ENCODE measurements around the gene GPR157.

Gene GPR157

DNA sequence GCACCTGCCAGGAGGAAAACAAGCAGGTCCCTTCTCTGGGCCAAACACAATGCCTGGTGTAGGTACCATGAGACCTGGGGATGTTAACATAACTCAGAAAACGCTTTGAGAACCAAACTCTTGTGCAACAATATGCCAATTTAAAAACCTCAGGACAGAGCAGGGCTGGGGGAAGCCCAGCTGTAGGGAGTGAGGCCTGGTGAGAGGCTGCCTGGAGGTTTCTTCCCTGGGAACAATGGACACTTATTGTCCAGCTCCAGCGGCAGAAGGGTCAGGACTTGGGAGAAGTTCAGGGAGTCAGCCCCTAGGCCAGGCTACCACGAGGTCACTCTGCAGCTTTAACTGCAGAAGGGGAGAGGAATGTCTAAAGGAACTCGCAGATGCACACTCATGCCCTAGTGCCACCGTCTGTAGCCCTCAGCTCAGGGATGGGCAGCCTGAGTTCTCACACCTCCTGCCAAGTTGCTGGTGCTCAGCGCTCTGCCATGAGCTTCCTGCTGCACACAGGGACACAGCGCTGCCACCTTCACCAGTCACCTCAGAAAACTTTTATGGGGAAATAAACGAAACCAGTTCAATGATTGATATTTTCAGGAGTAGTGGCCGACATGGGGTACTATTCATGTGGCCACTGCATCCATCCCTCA, 8.5 kb downstream of the GPR157 start:
- H4K20me1 ChIP-seq (ENCODE audit: insufficient read depth, low read length) = no peaks in the 10 kb centered on the region; the same call in 1 of the 2 replicates
- no peaks in the 10 kb centered on the region for H3K36me3 ChIP-seq (ENCODE audit: insufficient read depth, low read length)
- no peak overlapping the region for H3K27ac ChIP-seq (ENCODE audit: low read length)
- no peak overlapping the region for H3K4me2 ChIP-seq (ENCODE audit: insufficient read depth, low read length)
- ATAC-seq (ENCODE audit: insufficient read depth, low read depth) = no peak
- H3K9ac ChIP-seq (ENCODE audit: low read depth, low read length) = no peak overlapping the region
- TF ChIP-seq, protein P1, sequence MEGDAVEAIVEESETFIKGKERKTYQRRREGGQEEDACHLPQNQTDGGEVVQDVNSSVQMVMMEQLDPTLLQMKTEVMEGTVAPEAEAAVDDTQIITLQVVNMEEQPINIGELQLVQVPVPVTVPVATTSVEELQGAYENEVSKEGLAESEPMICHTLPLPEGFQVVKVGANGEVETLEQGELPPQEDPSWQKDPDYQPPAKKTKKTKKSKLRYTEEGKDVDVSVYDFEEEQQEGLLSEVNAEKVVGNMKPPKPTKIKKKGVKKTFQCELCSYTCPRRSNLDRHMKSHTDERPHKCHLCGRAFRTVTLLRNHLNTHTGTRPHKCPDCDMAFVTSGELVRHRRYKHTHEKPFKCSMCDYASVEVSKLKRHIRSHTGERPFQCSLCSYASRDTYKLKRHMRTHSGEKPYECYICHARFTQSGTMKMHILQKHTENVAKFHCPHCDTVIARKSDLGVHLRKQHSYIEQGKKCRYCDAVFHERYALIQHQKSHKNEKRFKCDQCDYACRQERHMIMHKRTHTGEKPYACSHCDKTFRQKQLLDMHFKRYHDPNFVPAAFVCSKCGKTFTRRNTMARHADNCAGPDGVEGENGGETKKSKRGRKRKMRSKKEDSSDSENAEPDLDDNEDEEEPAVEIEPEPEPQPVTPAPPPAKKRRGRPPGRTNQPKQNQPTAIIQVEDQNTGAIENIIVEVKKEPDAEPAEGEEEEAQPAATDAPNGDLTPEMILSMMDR (IDR thresholded peaks at IDR 0.05; ENCODE audit: borderline replicate concordance, extremely low read depth, low read length, poor library complexity, severe bottlenecking) = no peak
- TF ChIP-seq EZH2 (IDR thresholded peaks at IDR 0.05; ENCODE audit: borderline replicate concordance, low read depth, low read length, severe bottlenecking) = no peak
- H3K79me2 ChIP-seq (ENCODE audit: insufficient read depth, low read length) = no peaks in the 10 kb centered on the region
- H3K4me3 ChIP-seq (ENCODE audit: low read depth in 1 of 2, low read length in 2 of 2) = no peak overlapping the region
- H2AFZ ChIP-seq (ENCODE audit: low read depth, low read length) = no peak overlapping the region
- no peaks in the 10 kb centered on the region for H3K9me3 ChIP-seq (ENCODE audit: insufficient read depth, low read length, severe bottlenecking)
- H3K27me3 ChIP-seq (ENCODE audit: insufficient read depth, low read length, poor library complexity) = no peaks in the 10 kb centered on the region
- H3K4me1 ChIP-seq (ENCODE audit: insufficient read depth, low read length) = peaks cover 19% of the 10 kb centered on the region
- no peak for DNase-seq

DNA sequence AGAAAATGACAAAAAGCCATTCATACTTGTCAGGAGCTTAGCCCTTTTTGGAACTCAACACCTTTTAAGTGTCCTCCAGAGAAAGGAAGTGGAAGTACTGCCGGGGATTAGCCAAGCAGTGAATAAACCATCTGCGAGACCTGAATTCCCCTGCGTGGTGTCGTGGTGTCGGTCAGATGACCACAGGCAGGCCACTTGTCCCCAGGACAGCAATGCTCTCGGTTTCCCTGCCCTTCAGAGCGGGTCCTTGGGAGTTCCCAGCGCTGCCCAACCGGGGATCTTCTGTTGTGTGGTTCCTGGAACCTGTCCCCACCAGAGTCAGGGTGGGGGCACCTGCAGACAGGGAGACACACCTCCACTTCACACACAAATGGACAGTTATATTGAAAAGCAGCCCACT, 9.2 kb downstream of the GPR157 start:
- no peak for DNase-seq
- no peaks in the 10 kb centered on the region for H3K36me3 ChIP-seq (ENCODE audit: insufficient read depth, low read length)
- TF ChIP-seq, protein P1 (IDR thresholded peaks at IDR 0.05; ENCODE audit: borderline replicate concordance, extremely low read depth, low read length, poor library complexity, severe bottlenecking) = no peak
- no peak for TF ChIP-seq EZH2 (IDR thresholded peaks at IDR 0.05; ENCODE audit: borderline replicate concordance, low read depth, low read length, severe bottlenecking)
- no peaks in the 10 kb centered on the region for H3K9me3 ChIP-seq (ENCODE audit: insufficient read depth, low read length, severe bottlenecking)
- no peaks in the 10 kb centered on the region; the same call in 1 of the 2 replicates for H4K20me1 ChIP-seq (ENCODE audit: insufficient read depth, low read length)
- no peak overlapping the region for H3K27ac ChIP-seq (ENCODE audit: low read length)
- no peak overlapping the region for H3K9ac ChIP-seq (ENCODE audit: low read depth, low read length)
- no peaks in the 10 kb centered on the region for H3K79me2 ChIP-seq (ENCODE audit: insufficient read depth, low read length)
- ATAC-seq (ENCODE audit: insufficient read depth, low read depth) = no peak
- peaks cover 13% of the 10 kb centered on the region for H3K4me1 ChIP-seq (ENCODE audit: insufficient read depth, low read length)
- H3K4me3 ChIP-seq (ENCODE audit: low read depth in 1 of 2, low read length in 2 of 2) = no peak overlapping the region
- no peak overlapping the region for H2AFZ ChIP-seq (ENCODE audit: low read depth, low read length)
- H3K27me3 ChIP-seq (ENCODE audit: insufficient read depth, low read length, poor library complexity) = no peaks in the 10 kb centered on the region
- no peak overlapping the region for H3K4me2 ChIP-seq (ENCODE audit: insufficient read depth, low read length)

DNA sequence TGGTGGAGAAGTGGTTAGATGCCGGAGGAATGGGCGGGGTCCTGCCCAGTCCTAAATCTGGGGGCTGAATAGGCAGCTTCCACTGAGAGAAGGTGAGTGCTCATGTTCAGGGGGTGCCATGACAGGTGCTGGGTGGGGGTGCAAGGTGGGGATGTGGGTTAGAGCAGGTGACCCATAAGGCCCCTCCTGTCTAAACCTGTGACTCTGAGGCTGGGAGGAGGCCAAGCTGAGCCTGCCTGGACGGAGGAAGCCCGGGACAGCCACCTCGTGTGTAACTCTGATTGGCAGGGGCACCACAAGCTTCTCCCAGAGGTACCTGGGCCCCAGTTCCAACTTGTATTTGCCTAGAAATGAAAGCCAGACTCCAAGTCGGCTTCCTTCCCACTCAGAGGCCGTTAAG, 10.7 kb downstream of the GPR157 start:
- no peaks in the 10 kb centered on the region; the same call in 1 of the 2 replicates for H4K20me1 ChIP-seq (ENCODE audit: insufficient read depth, low read length)
- ATAC-seq (ENCODE audit: insufficient read depth, low read depth) = no peak

More for the DNA sequence above, 10.7 kb downstream of the GPR157 start:
- TF ChIP-seq, protein P1 (IDR thresholded peaks at IDR 0.05; ENCODE audit: borderline replicate concordance, extremely low read depth, low read length, poor library complexity, severe bottlenecking) = no peak
- TF ChIP-seq EZH2 (IDR thresholded peaks at IDR 0.05; ENCODE audit: borderline replicate concordance, low read depth, low read length, severe bottlenecking) = no peak
- H3K27ac ChIP-seq (ENCODE audit: low read length) = no peak overlapping the region
- DNase-seq = no peak
- no peaks in the 10 kb centered on the region for H3K36me3 ChIP-seq (ENCODE audit: insufficient read depth, low read length)
- H3K27me3 ChIP-seq (ENCODE audit: insufficient read depth, low read length, poor library complexity) = no peaks in the 10 kb centered on the region
- no peak overlapping the region for H3K4me2 ChIP-seq (ENCODE audit: insufficient read depth, low read length)
- peaks cover 13% of the 10 kb centered on the region for H3K4me1 ChIP-seq (ENCODE audit: insufficient read depth, low read length)
- H3K4me3 ChIP-seq (ENCODE audit: low read depth in 1 of 2, low read length in 2 of 2) = no peak overlapping the region
- no peaks in the 10 kb centered on the region for H3K79me2 ChIP-seq (ENCODE audit: insufficient read depth, low read length)
- H3K9ac ChIP-seq (ENCODE audit: low read depth, low read length) = no peak overlapping the region
- H3K9me3 ChIP-seq (ENCODE audit: insufficient read depth, low read length, severe bottlenecking) = no peaks in the 10 kb centered on the region
- no peak overlapping the region for H2AFZ ChIP-seq (ENCODE audit: low read depth, low read length)

Data from DND-41 (cell line).